HTERT RPE-1 (cell line): ENCODE measurements around the gene SHLD2.
"Not testable (repeated sequence)": the region's sequence is repeated elsewhere in the genome, so short reads cannot be mapped to it uniquely, and the experiment has no call there.

Experiments
- in situ Hi-C: fragments of 300-500 bp; cut with MboI; formaldehyde crosslinking; loops from 4 replicates; pipeline ENCODE4 v1.14.3; 2020; ENCODE audit warnings: low sequenced_read_pairs

The SHLD2 gene

DNA sequence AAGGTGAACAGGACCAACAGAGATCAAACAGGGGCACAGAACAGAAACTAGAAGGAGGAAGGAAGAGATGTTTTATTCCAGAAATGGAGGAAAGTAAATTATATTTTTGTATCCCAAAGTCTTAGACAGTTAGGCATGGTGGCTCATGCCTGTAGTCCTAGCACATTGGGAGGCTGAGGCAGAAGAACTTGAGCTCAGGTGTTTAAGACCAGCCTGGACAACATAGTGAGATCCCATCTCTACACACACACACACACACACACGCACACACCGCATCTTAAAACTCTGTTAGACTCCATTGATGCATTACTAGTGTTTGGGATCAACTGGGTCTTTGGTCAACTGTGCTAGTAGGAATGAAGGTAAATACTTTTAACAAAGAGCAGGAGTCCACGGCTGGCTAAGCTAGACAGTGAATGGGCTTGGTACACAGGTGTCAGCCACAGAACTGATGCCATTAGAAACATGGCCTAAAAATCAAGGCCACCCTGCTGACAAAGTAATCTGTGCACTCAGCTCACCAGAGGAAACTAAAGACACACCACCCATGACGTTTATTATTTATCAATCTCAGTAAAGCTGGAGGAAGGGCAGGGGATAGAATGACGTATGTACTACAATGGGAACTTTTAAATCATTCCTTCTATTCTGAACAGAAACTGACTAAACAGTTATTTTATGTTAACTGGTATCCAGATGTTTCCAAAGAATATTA is 11.3 kb upstream of the SHLD2 start:
- in situ Hi-C loops = not testable (repeated sequence)

GRCh38 chr10:87084291-87084782 is 10.7 kb upstream of the SHLD2 start:
- in situ Hi-C loops = not testable (repeated sequence)

DNA sequence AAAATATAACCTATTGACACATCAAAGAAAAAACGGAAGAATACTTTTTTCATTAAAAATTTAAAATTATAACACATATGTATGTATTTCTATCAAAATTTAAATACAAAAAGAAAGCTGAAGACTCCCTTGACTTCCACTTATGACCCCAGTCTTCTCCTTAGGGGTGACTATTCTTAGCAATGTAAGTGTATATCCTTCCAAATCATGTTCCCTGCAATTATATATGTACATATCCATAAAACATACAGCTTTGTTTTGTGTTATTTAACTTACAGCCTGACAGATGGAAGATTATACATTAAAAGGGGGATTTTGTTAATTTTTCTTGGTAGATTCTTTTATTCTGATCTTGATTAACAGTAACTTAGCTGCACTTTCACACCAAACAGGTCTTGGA is 9.5 kb upstream of the SHLD2 start:
- in situ Hi-C loops = no loop called here

DNA sequence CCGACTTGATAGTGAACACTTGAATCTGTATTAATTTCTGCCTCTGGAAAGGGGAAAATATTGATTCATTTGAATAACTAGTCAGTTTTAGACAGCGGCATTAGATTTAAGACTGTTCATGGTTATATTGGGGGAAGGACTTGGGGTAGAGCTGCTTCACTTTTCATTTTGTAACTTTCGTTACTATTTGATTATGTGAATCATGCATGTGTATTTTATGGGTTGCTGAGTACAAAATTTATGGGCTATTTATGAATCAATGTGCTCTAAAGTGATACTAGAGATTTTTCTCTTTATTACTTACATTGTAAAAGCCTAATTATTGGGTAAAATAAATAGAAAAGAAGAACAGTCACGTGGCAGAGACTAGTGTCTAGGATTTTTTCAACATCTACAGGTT is 5.3 kb upstream of the SHLD2 start:
- in situ Hi-C loops = no loop called here

GRCh38 chr10:87090779-87091178 is 4.2 kb upstream of the SHLD2 start:
- in situ Hi-C loops = no loop called here

GRCh38 chr10:87092376-87092860 is 2.6 kb upstream of the SHLD2 start:
- in situ Hi-C loops = no loop called here

GRCh38 chr10:87092861-87093631 is 2.0 kb upstream of the SHLD2 start:
- in situ Hi-C loops = no loop called here

DNA sequence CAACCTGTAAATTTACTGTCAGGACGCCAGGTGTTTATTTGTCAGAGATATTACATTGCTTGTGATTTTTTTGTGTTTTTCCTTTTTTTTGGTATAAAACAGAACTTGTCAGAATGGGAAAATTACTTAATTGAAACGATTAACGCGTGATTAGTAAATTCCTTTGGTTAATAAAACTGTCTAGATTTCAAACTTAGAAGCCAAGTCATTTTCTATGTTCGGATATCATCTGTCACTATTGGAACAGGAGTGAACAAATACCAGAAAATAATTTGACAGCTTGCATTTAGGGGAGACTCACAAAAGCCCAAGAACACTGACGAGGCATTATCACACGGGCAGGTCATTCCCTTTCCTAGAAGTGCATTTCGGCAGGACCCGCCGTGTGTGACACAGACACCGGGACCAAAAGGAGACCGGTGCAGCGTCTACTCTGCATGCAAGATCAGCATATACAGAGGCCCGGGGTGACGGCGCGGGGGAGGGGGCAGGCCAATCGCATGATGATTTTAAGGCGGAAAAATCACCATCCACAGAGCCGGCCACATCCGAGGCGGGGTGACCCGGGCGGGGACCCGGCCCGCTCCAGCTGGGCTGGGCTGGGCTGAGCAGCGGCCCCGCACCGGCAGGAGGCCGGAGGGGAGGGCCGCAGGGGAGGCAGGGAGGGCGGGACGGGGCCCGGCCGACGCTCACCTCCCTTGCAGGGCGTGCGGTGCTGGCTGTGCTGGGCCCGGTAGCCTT is 1.2 kb upstream of the SHLD2 start:
- in situ Hi-C loops = no loop called here

DNA sequence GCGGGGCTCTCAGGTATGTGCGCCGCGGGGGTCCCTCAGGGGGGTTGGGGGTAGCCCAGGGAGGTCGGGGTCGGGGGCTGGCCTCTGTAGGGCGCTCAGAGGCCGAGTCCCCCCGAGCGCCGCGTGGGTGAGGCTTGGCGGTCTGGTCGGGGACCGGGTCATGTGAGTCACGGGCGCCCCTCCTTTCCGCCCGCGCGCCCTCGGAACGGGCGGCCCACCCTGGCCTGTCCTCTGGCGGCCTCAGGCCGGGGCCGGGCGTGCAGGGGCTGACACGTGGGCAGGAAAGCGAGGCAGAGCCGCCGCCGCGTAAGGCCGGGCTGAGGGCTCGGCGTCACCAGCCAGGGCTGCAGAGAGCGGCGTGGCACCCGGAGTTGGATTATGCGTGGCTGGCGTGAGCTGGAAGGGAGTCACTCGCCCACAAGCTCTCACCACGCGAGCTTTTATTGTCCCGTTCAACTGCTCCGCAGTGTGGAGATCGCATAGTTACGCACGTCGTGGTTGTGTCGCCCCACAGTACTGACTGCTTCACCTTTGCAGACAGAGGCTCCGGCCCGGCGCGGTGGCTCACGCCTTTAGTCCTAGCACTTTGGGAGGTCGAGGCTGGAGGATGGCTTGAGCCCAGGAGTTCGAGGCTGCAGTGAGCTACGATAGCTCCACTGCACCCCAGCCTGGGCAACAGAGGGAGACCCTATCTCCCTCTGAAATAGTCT is 385 bp downstream of the SHLD2 start:
- in situ Hi-C loops = no loop called here

- in situ Hi-C loops = no loop called here
These were observed 7.0 kb downstream of the SHLD2 start for GRCh38 chr10:87101996-87102395.

DNA sequence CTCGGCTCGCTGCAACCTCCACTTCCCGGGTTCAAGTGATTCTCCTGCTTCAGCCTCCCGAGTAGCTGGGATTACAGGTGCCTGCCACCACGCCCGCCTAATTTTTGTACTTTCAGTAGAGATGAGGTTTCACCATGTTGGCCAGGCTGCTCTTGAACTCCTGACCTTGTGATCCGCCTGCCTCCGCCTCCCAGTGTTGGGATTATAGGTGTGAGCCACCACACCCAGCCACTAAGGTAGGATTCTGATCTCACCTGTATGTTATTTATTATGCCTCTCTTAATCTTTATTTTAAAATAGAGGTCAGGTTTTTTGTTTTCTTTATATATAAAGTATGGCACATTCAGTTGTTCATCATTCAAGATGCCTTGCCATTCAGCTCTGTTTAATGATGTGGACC is 9.7 kb downstream of the SHLD2 start:
- in situ Hi-C loops = not testable (repeated sequence)

- in situ Hi-C loops = no loop called here
These were observed 10.6 kb downstream of the SHLD2 start for GRCh38 chr10:87105446-87106124.

- in situ Hi-C loops = not testable (repeated sequence)
These were observed 23.1 kb downstream of the SHLD2 start for GRCh38 chr10:87118122-87118521.

- in situ Hi-C loops = not testable (repeated sequence)
These were observed 24.0 kb downstream of the SHLD2 start for GRCh38 chr10:87119029-87119428.

DNA sequence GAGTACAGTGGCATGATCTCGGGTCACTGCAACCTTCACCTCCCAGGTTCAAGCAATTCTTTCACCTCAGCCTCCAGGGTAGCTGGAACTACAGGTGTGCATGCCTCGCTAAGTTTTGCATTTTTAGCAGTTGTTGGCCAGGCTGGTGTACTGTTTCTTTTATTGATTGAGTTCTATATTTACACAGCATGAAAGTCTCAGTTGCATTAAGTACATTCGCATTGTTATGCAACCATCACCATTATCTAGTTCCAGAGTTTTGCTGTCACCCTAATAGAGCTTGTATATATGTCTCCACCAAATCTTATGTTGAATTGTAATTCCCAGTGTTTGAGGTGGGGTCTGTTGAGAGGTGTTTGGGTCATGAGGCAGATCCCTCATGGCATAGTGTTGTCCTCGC is 28.3 kb downstream of the SHLD2 start:
- in situ Hi-C loops = not testable (repeated sequence)

DNA sequence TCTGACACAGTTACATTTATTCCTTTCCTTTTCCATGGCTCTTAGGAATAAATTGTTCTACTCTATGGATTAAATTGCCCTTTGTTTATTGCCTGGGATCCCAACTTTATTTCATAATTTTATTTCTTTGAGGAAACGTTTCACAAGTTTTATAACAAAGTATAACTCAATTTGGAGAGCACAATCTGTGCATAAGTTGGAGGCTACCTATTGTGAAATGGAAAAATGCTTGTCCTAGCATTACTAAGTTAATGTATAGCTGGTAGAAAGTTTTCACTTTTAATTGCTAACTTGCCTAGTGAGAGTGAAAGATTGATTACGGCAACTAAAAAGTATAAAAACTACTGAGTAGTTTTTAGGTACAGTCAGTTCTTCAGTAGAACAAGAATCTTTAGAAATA is 32.0 kb downstream of the SHLD2 start:
- in situ Hi-C loops = not testable (repeated sequence)

- in situ Hi-C loops = not testable (repeated sequence)
These were observed 32.7 kb downstream of the SHLD2 start for GRCh38 chr10:87127607-87128156.

DNA sequence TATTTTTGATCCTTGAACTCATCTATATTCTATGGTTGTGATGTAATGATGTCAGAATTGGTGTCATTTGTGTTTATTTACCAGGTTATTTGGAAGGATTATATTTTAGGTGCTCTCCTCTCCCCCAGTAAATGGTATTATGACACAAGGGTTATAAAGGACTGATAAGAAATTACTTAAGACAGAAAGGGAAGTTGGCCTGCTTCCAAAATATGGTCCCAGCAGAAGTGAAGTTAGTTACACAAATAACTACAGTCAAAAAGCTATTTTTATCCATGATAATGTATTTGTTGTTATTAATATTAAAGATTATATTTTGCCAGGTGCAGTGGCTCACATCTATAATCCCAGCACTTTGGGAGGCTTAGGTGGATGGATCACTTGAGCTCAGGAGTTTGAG is 37.2 kb downstream of the SHLD2 start:
- in situ Hi-C loops = not testable (repeated sequence)

- in situ Hi-C loops = not testable (repeated sequence)
These were observed 38.9 kb downstream of the SHLD2 start for GRCh38 chr10:87133936-87134335.

- in situ Hi-C loops = not testable (repeated sequence)
These were observed 39.4 kb downstream of the SHLD2 start for GRCh38 chr10:87134440-87134839.
